PC-9 (cell line): Measurements from ENCODE around the gene LCAT. TPM values are rescaled to one million over a fixed set of nuclear protein-coding genes. Genes with fewer than 3 reads are reported as not detected.

Experiments
- BruUV-seq: library from RNA; stranded (reverse); fragments of 400-500 nt; replicated peaks from 2 replicates; lab custom pipeline; 2021; lab: Mats Ljungman, UMichigan
- CTCF ChIA-PET: fragments of 300-600 bp; sonication (Branson Sonifier 250); formaldehyde crosslinking; loops from one replicate; lab custom pipeline; 2022; ENCODE audit warnings: antibody characterized with exemption; lab: Charles Lee
- POLR2A ChIA-PET: fragments of 300-600 bp; sonication (Branson Sonifier 250); formaldehyde crosslinking; loops from one replicate; lab custom pipeline; 2022; ENCODE audit warnings: antibody characterized with exemption; ENCODE audit not compliant: unreplicated experiment; lab: Charles Lee
- DNase-seq, 2 experiments: peaks; one replicate each; pipeline versions ENCODE4 v3.0.0 to v3.0.0-alpha.2; 2015 to 2022; ENCODE audit warnings: mixed read lengths in 1 of 2
- H2AFZ ChIP-seq: fragments of 200-600 bp; sonication (generic); 2 replicates; pipeline ENCODE4 v1.8.1; 2017; ENCODE audit warnings: antibody characterized with exemption
- H3F3A ChIP-seq: fragments of 200-600 bp; sonication (generic); 2 replicates; pipeline ENCODE4 v1.8.1; 2017; ENCODE audit warnings: antibody characterized with exemption, mild to moderate bottlenecking, low read depth; ENCODE audit not compliant: insufficient read depth
- H3K27ac ChIP-seq: fragments of 200-600 bp; sonication (generic); 2 replicates; pipeline ENCODE4 v1.6.1; 2016; ENCODE audit warnings: mixed run types
- H3K27me3 ChIP-seq: fragments of 200-600 bp; sonication (generic); 2 replicates; pipeline ENCODE4 v1.6.1; 2016; ENCODE audit warnings: low read depth, mixed run types; ENCODE audit not compliant: insufficient read depth
- H3K36me3 ChIP-seq: fragments of 200-600 bp; sonication (generic); 2 replicates; pipeline ENCODE4 v1.6.1; 2016; ENCODE audit warnings: low read depth, mixed run types
- H3K4me1 ChIP-seq: fragments of 200-600 bp; sonication (generic); replicated peaks from 2 replicates; pipeline ENCODE4 v1.6.1; 2016; ENCODE audit warnings: mixed run types; ENCODE audit not compliant: insufficient read depth
- H3K4me2 ChIP-seq: fragments of 200-600 bp; sonication (generic); 2 replicates; pipeline ENCODE4 v1.6.1; 2017; ENCODE audit warnings: mixed run types
- H3K4me3 ChIP-seq: fragments of 200-600 bp; sonication (generic); 2 replicates; pipeline ENCODE4 v1.6.1; 2016; ENCODE audit warnings: mixed run types
- H3K79me2 ChIP-seq: fragments of 200-600 bp; sonication (generic); 2 replicates; pipeline ENCODE4 v1.6.1; 2017; ENCODE audit warnings: low read depth, mixed run types
- H3K9me2 ChIP-seq: fragments of 200-600 bp; sonication (generic); 2 replicates; pipeline ENCODE4 v1.8.1; 2017; ENCODE audit warnings: mild to moderate bottlenecking; ENCODE audit not compliant: insufficient read depth
- H3K9me3 ChIP-seq: fragments of 200-600 bp; sonication (generic); 2 replicates; pipeline ENCODE4 v1.8.1; 2016; ENCODE audit warnings: low read depth; ENCODE audit not compliant: insufficient read depth
- H4K20me1 ChIP-seq: fragments of 200-600 bp; sonication (generic); 2 replicates; pipeline ENCODE4 v1.8.1; 2017; ENCODE audit not compliant: insufficient read depth
- EZH2 ChIP-seq: fragments of 200-600 bp; sonication (generic); IDR thresholded peaks from 2 replicates; pipeline ENCODE4 v1.8.0; 2017; ENCODE audit warnings: antibody characterized with exemption, low read depth
- intact Hi-C: fragments of 100-400 bp; cut with micrococcal nuclease; formaldehyde crosslinking; loops from one replicate; pipeline ENCODE4 v1.10.0; 2022; ENCODE audit not compliant: unreplicated experiment
- total RNA-seq: library from RNA; stranded (reverse); gene quantifications from 2 replicates; pipeline ENCODE4 v1.2.3, GENCODE V29; 2021
- TF ChIP-seq, protein P1 (sequence below): fragments of 200-600 bp; sonication (generic); conservative IDR thresholded peaks from 2 replicates; pipeline ENCODE4 v1.6.1; 2017; ENCODE audit warnings: mixed run types, antibody characterized with exemption, mild to moderate bottlenecking, moderate library complexity

Gene LCAT
- total RNA-seq, 1 experiment from 2014 or later, result 11.9 TPM

DNA sequence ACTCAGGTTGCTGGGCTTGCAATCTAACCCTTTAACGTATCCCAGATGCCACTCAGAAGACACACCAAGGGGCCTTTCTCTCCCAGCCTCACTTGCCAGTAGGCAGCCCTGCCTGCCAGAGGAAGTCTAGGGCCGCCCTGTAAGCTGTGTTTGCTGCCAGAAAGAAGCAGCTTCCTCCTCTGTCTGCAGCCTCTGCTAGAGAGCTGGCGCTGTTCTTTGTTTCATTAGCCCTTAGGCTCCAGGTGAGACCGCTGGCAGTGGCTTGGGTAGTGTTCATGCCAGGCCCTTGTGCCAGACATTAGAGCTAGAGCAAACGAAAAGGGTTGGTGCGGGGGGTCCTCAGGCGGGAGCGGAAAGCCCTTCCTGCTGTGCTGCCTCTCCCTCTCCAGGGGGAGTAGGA lies 21.2 kb downstream of the LCAT start:
- Histone ChIP-seq H3K36me3 (no peaks in the 10 kb centered on the region), H3K27me3 (no peaks in the 10 kb centered on the region), H3K4me2 (no peak overlapping the region), H3K9me3 (no peaks in the 10 kb centered on the region), H3K4me1 (no peaks in the 10 kb centered on the region), H4K20me1 (peaks cover 52% of the 10 kb centered on the region), H3K9me2 (no peaks in the 10 kb centered on the region), H3K4me3 (no peak overlapping the region), H3F3A (peaks cover 5% of the 10 kb centered on the region; the same call in 1 of the 2 replicates), H3K79me2 (no peaks in the 10 kb centered on the region), H3K27ac (no peak overlapping the region), H2AFZ (no peak overlapping the region)
- POLR2A ChIA-PET, result no interaction called here
- intact Hi-C loops, result no loop called here
- no peak for TF ChIP-seq EZH2
- TF ChIP-seq, protein P1, sequence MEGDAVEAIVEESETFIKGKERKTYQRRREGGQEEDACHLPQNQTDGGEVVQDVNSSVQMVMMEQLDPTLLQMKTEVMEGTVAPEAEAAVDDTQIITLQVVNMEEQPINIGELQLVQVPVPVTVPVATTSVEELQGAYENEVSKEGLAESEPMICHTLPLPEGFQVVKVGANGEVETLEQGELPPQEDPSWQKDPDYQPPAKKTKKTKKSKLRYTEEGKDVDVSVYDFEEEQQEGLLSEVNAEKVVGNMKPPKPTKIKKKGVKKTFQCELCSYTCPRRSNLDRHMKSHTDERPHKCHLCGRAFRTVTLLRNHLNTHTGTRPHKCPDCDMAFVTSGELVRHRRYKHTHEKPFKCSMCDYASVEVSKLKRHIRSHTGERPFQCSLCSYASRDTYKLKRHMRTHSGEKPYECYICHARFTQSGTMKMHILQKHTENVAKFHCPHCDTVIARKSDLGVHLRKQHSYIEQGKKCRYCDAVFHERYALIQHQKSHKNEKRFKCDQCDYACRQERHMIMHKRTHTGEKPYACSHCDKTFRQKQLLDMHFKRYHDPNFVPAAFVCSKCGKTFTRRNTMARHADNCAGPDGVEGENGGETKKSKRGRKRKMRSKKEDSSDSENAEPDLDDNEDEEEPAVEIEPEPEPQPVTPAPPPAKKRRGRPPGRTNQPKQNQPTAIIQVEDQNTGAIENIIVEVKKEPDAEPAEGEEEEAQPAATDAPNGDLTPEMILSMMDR, result no peak
- CTCF ChIA-PET, result no interaction called here
- BruUV-seq, result no TSS peak
- no peak for DNase-seq

DNA sequence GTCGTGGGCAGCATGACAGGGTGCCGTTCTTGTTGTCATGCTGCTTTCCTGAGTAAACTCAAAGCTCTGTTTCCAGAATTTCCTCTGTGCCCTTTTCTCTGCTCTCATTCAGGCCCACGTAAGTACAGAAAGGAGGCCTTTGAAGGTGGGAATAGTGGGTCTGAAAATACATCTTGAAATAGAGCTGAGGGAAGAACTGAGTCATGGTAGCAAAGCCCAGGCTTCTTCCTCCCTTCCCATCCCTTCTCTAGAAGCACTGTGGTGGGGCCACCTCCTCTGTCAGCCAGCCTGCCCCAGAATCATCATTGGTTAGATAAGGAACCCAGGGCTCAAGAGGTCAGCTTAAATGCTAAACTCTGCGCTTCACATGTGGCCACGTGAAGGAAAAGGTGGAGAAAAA lies 21.7 kb downstream of the LCAT start:
- no peaks in the 10 kb centered on the region for H3K36me3 ChIP-seq
- H3K4me1 ChIP-seq, result no peaks in the 10 kb centered on the region
- no peaks in the 10 kb centered on the region for H3K27me3 ChIP-seq
- H3K9me3 ChIP-seq, result no peaks in the 10 kb centered on the region
- intact Hi-C loops, result no loop called here
- H2AFZ ChIP-seq, result no peak overlapping the region
- no peak overlapping the region for H3K4me3 ChIP-seq
- H3K79me2 ChIP-seq, result no peaks in the 10 kb centered on the region
- H3F3A ChIP-seq, result peaks cover 5% of the 10 kb centered on the region; the same call in 1 of the 2 replicates
- POLR2A ChIA-PET, result no interaction called here
- TF ChIP-seq EZH2, result no peak
- TF ChIP-seq, protein P1, result no peak
- CTCF ChIA-PET, result no interaction called here
- BruUV-seq, result no TSS peak
- peaks cover 56% of the 10 kb centered on the region for H4K20me1 ChIP-seq
- no peak overlapping the region for H3K4me2 ChIP-seq
- no peaks in the 10 kb centered on the region for H3K9me2 ChIP-seq
- DNase-seq, result no peak
- H3K27ac ChIP-seq, result no peak overlapping the region

GRCh38 chr16:67919622-67920221 lies 24.2 kb downstream of the LCAT start:
- no peak for TF ChIP-seq EZH2
- TF ChIP-seq, protein P1, result no peak
- Histone ChIP-seq H4K20me1 (peaks cover 55% of the 10 kb centered on the region), H3K27ac (no peak overlapping the region), H3K79me2 (no peaks in the 10 kb centered on the region), H3K27me3 (no peaks in the 10 kb centered on the region), H3K4me3 (no peak overlapping the region), H3F3A (no peaks in the 10 kb centered on the region), H3K9me3 (no peaks in the 10 kb centered on the region), H3K4me1 (no peaks in the 10 kb centered on the region), H3K4me2 (no peak overlapping the region), H3K9me2 (no peaks in the 10 kb centered on the region), H2AFZ (no peak overlapping the region), H3K36me3 (no peaks in the 10 kb centered on the region)
- intact Hi-C loops, result no loop called here
- no TSS peak for BruUV-seq
- ChIA-PET CTCF (no interaction called here), POLR2A (no interaction called here)
- no peak for DNase-seq
